Activated CD4-positive, alpha-beta T cell treated with anti-CD3 and anti-CD28 coated beads, Interleukin-2, amount 10 ng/mL, durations not matched to agents 7 days and 5 days (primary cell): ENCODE measurements around the gene R3HCC1L. TPM values are rescaled to one million over a fixed set of nuclear protein-coding genes. Genes with fewer than 3 reads are reported as not detected.

ENCODE experiments used
- CTCF ChIA-PET: fragments of 350-600 bp; sonication (Branson Sonifier 250); formaldehyde crosslinking; loops from one replicate; lab custom pipeline; 2021; ENCODE audit warnings: antibody characterized with exemption; lab: Charles Lee
- POLR2A ChIA-PET: fragments of 350-600 bp; sonication (Branson Sonifier 250); formaldehyde crosslinking; loops from one replicate; lab custom pipeline; 2021; ENCODE audit warnings: antibody characterized with exemption; lab: Charles Lee
- DNase-seq: peaks from one replicate; pipeline ENCODE4 v3.0.0-alpha.2; 2020
- H3K27ac Mint-ChIP-seq: one replicate; pipeline ENCODE4 v1.8.0; 2021; ENCODE audit warnings: mild to moderate bottlenecking, moderate library complexity, mixed read lengths
- H3K27me3 Mint-ChIP-seq: one replicate; pipeline ENCODE4 v1.8.0; 2021; ENCODE audit warnings: mixed read lengths
- H3K36me3 Mint-ChIP-seq: one replicate; pipeline ENCODE4 v1.8.0; 2021; ENCODE audit warnings: low read depth, mixed read lengths
- H3K4me1 Mint-ChIP-seq: one replicate; pipeline ENCODE4 v1.8.0; 2021; ENCODE audit warnings: mixed read lengths
- H3K4me3 Mint-ChIP-seq: one replicate; pipeline ENCODE4 v1.8.0; 2021; ENCODE audit warnings: mild to moderate bottlenecking, moderate library complexity, mixed read lengths
- H3K9me3 Mint-ChIP-seq: one replicate; pipeline ENCODE4 v1.8.0; 2021; ENCODE audit warnings: mixed read lengths
- total RNA-seq, 2 experiments: library from RNA; stranded (reverse); gene quantifications; one replicate each; pipeline ENCODE4 v1.2.3, GENCODE V29; 2021

Gene R3HCC1L
- total RNA-seq, 2 experiments from 2014 or later, result 18.0 to 18.7 TPM

- no peak overlapping the region for H3K4me3 Mint-ChIP-seq
- ChIA-PET CTCF (interaction anchor here (2.5 kb wide), 1 partner anchor 15 kb away, joined by 9 read pairs; no protein-coding TSS in a partner anchor), POLR2A (no interaction called here)
- H3K9me3 Mint-ChIP-seq, result no peaks in the 10 kb centered on the region
- no peaks in the 10 kb centered on the region for H3K4me1 Mint-ChIP-seq
- H3K27ac Mint-ChIP-seq, result no peak overlapping the region
- no peaks in the 10 kb centered on the region for H3K36me3 Mint-ChIP-seq
- H3K27me3 Mint-ChIP-seq, result peaks cover 14% of the 10 kb centered on the region
- no peak for DNase-seq
These were observed 159.8 kb downstream of the R3HCC1L start for GRCh38 chr10:98294270-98294627.

Other genes with a start within 250 kb of the R3HCC1L start
- gene CRTAC1, start 104.0 kb upstream of the R3HCC1L start, total RNA-seq, result not detected
- not detected for gene LOXL4, start 133.5 kb downstream of the R3HCC1L start, total RNA-seq